NCI-H510A (cell line): ENCODE results near the gene PRTN3.

ENCODE experiments used
- DNase-seq: peaks from one replicate; lab custom pipeline; 2025; lab: John Stamatoyannopoulos, UW

PRTN3 gene

DNA sequence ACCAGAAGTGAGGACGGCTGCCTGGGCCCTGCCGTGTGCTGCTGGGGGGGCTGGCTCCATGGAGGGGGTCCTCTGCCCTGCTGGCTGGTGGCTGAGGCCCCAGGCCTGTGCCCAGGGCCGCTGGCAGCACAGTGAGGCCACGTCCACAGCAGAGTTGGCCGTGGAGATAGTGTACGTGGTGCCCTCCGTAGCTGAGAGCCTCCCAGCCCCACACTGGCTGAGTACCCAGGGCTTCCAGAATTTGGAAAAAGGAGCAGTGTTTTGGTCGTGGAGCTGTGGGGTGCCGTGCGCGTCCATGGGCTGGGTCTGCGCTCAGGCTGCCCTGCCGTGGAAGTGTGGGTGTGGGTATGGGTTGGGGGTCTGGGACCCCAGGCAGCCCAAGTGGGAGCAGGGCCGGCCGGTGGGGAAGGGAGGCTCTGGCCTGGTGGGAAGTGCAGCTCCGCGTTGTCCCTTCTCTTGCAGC is 37.7 kb upstream of the PRTN3 start:
- DNase-seq, result no peak

GRCh38 chr19:803686-804418 is 36.9 kb upstream of the PRTN3 start:
- DNase-seq, result no peak

DNA sequence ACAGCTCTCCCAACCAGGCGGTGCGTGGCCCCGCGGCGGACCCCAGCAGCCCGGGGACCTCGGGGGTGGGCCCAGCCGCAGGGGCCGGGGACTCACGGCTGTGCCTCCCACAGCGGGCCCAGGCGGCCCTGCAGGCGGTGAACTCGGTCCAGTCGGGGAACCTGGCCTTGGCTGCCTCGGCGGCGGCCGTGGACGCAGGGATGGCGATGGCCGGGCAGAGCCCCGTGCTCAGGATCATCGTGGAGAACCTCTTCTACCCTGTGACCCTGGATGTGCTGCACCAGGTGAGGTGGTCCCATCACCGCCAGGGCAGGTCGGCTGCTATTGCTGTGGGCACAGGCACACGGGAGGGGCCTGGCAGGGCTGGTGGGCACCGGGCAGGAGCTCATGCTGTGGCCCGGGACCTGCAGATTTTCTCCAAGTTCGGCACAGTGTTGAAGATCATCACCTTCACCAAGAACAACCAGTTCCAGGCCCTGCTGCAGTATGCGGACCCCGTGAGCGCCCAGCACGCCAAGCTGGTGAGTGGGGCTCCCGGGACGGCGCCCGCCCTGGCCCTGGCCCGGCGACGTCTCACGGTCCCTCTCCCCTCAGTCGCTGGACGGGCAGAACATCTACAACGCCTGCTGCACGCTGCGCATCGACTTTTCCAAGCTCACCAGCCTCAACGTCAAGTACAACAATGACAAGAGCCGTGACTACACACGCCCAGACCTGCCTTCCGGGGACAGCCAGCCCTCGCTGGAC is 36.2 kb upstream of the PRTN3 start:
- no peak for DNase-seq

- DNase-seq, result no peak
Measured at GRCh38 chr19:805166-805551, 35.6 kb upstream of the PRTN3 start.

DNA sequence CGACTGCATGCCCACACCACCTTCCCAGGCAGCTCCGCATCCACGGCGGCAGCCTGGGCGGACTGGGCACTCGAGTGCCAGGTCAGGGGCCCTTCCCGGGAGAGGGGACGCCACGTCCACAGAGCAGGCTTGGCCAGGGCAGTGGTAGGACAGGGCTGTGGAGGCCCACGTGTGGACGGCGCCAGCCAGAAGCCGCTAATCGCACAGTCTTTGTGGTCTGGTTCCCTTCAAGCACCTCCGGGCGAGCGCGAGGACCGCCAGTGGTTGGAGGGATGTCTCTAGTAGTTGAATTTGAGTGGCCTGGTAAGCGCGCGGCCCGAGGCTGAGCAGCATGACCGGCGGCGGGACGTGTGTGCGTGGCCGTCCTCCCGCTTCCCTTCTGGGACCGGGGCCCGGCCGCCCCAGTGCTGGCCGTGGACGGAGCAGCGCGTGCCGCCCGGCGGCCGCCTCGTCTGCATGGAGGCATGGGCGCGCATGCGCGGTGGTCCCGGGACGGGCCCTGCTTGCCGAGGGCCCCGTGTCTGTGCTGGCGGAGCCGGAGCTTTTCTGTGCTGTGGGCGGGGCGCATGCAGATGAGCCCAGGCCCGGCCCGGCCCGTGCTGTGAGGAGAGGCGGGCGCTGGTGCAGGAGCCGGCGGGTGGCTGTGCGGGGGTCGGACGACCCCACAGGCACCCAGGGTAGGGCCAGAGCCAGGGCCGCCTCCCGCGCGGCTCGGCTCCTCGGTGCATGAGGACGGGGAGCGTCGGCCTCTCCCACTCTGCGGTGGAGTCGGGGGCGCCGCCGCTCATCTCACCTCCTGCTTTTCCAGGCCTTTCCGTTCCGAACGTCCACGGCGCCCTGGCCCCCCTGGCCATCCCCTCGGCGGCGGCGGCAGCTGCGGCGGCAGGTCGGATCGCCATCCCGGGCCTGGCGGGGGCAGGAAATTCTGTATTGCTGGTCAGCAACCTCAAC is 34.9 kb upstream of the PRTN3 start:
- no peak for DNase-seq

- no peak for DNase-seq
Measured at GRCh38 chr19:806815-807421, 33.9 kb upstream of the PRTN3 start.

- DNase-seq, result no peak
Measured at GRCh38 chr19:807627-808422, 33.0 kb upstream of the PRTN3 start.

DNA sequence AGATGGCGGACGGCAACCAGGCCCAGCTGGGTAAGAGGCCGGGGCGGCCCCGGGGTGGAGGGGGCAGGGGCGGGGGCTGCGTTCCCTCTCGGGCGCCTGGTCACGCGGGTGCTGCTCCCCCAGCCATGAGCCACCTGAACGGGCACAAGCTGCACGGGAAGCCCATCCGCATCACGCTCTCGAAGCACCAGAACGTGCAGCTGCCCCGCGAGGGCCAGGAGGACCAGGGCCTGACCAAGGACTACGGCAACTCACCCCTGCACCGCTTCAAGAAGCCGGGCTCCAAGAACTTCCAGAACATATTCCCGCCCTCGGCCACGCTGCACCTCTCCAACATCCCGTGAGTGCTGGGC is 32.4 kb upstream of the PRTN3 start:
- DNase-seq, result no peak

GRCh38 chr19:810077-810855 is 30.5 kb upstream of the PRTN3 start:
- DNase-seq, result no peak

- DNase-seq, result no peak
Measured at GRCh38 chr19:810883-811489, 29.8 kb upstream of the PRTN3 start.

- DNase-seq, result no peak
Measured at GRCh38 chr19:811506-812048, 29.2 kb upstream of the PRTN3 start.

DNA sequence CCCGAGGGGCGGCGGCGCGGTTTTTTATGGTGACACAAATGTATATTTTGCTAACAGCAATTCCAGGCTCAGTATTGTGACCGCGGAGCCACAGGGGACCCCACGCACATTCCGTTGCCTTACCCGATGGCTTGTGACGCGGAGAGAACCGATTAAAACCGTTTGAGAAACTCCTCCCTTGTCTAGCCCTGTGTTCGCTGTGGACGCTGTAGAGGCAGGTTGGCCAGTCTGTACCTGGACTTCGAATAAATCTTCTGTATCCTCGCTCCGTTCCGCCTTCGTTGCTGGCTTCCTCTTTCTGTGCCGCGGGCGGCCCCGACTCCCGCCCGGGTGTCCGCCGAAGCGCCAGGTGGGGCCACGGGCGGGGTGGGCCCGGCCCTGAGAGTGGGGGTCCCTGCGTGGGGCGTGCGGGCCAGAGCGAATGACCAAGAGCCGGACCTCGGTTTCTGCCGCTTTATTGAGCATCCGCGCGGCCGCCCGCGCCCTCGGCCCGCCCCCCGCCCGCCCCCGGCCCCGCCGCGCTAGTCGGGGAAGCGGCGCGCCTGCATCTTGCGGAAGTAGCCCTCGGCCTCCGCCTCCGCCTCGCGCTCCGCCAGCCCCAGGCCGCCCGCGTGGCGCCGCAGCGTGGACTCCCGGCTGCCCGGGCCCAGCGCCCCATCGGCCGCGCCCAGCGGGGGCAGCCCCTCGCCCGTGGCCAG is 28.6 kb upstream of the PRTN3 start:
- DNase-seq, result no peak

- DNase-seq, result no peak
Measured at GRCh38 chr19:812747-813218, 28.0 kb upstream of the PRTN3 start.

GRCh38 chr19:813219-814151 is 27.3 kb upstream of the PRTN3 start:
- DNase-seq, result no peak

GRCh38 chr19:814152-815078 is 26.4 kb upstream of the PRTN3 start:
- DNase-seq, result no peak

- DNase-seq, result no peak
Measured at GRCh38 chr19:815079-815774, 25.6 kb upstream of the PRTN3 start.
